ENCODE data around the gene FAM163B.

The FAM163B gene

DNA sequence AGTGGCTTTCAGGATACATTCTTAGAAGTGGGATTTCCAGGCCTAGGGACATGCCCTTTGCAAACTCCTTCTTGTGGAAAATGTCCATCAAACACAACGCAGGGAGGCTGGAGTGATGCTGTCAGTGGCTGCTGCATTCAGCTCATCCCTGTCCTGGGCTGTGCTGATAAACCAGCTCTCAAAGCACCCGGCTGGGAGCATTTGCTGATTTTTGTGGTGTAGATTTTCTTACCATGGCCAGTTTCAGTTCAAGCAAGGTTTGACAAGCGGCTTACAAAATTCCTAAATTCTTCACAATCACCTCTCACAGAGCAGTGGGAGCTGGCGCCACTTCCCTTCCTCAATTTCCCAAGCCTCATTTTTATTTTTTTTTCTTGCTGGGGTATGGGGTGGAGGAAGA lies 28.2 kb downstream of the FAM163B start:
- DNase-seq (ENCODE audit: low read depth) = no peak

DNA sequence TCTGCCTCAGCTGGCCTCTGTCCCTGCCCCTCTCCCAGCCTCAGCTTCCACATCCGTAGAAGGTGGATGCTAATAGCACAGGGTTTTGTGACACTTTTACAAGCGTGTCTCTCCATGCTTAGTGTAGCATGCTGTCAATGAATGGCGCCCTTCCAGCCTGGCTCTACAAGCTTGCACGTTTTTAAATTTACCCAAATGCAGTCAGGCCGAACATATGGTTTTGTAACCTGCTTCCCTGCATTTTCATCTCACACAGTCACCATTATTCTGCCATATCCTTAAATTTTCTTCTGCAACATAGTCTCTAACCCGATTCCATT lies 28.8 kb downstream of the FAM163B start:
- no peak for DNase-seq (ENCODE audit: low read depth)

DNA sequence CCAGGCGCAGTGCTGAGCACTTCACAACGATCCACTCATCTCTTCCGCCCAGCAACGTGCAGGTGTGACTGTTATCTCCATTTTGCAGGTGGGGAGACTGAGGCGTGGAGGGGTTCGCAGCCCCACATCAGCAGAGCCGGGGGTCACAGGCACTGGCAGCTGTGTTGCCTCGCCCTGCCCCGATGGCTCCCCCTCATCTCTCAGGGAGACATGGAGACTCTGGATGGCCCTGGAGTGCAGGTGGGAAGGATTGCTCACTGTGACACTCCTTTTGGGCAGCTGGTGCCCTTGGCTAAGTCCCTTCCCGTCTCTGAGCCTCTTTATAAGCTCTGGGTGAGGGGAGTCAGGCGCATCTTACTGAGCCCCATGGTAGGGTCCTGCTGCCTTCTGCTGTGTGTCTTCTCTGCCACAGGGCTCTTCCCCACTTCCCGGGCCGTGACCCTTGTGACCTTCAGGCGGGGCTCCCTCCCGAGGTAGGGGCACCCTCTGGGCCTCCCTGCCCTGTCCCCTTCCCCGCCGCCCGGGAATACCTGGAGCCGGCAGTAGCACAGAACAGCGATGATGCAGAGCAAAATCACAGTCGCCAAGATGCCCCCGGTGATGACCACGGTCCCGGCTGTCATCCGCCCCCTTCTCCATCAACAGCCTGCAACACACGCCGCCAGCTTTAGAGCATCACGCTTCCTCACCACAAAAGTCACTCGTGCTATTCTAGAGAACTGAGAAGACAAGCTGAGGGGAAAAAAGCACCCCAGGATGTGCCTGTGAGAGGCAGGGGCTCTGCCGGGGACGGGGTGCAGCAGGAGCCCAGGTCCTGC lies 29.4 kb downstream of the FAM163B start:
- DNase-seq (ENCODE audit: low read depth) = no peak

DNA sequence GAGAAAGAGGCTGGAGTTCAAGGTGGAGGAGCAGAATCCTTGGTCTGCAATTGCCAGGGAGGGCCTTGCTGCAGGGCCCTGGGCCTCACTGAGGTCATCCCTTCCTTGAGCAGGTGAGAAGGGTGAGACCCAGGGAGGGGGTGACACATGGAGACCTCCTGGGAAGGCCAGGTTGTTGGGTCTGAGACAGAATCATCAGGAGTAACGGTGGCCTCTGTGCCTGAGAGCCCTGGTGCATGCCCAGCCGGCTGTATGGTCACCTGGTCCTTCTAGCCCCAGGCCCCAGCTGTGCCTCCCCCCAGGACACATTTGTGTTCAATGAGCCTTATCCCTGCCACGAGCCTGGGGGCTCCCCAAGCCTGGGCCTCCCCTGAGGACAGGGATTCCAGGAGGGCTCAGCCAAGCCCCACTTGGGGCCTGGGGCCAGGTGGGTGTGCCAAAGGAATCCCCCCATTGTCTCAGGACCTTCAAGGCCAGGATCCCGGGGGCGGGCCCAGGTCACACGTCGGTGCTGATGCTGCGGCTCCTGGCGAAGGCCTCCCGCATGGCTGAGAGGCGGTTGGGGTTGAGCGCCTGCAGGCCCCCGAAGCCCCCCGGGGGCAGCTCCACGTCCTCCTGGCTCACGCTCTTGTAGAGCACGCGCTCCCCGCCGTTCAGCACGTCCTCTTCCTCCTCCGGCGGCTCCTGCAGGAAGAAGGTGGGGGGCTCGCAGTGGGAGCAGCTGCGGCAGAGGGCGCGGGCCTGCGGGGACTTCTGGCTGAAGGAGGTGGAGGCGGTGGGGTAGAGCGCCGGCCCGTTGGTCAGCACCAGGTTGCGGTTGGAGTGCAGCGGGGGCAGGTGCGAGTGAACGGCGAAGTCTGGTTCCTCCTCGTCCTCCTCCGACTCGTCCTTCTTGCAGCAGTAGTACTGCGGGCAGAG lies 30.4 kb downstream of the FAM163B start:
- DNase-seq (ENCODE audit: low read depth) = no peak

DNA sequence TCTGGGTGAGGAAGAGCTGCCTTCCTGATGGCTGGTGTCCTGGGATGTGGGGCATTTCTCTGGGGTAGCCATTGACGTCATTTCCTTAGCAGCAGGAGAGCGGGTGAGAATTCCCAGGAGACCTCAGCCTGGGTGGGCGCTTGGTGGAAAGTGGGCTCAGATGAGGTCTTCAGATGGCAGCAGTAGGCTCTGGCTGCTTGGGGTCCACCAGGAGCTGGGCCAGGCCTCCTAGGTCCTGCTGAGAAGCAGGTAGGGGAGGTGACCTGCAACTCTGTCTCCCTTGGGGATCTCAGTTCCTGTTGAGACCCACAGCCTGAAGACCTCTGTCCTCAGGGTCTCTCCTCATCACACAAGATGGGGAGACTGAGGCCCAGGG lies 31.5 kb downstream of the FAM163B start:
- no peak for DNase-seq (ENCODE audit: low read depth)

DNA sequence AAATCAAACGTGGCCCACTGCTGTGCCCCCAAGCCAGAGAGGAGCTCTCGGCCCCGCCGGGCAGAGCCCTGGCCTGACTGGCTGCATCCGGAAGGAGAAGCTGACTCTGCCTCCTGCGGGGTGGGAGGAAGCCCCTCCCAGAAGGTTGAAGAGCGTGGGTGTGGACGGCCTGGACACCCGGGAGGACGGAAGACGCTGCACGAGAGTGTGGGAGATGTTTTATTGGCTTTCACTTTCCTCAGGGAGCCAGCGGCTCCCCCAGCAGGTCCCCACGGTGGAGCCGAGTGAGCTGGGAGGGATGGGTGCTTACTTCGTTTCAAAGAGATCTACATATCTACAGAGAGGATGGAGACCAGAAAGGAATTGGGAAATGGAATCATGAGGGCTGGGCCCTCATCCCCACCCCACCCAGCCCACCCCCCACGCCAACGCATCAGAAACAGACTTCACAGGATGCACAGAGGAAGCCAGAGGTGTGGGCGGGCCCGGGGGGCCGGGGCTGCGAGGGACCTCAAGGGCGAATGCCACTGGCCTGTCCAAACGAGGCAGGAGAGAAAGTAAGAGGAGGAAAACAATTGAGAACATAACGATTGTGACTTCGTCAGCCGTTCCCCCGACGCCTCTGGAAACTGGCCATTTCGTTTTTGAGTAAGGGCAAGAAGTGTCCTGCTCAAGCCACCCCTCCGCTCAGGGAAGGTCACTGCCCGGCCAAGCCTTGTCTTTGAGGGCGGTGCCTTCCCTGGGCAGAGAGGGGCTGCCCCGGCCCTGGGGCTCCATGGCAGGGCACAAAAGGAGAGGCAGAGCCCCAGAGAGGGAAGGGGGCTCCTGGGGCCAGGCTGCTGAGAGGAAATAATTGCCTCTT lies 32.1 kb downstream of the FAM163B start:
- DNase-seq (ENCODE audit: low read depth) = no peak

DNA sequence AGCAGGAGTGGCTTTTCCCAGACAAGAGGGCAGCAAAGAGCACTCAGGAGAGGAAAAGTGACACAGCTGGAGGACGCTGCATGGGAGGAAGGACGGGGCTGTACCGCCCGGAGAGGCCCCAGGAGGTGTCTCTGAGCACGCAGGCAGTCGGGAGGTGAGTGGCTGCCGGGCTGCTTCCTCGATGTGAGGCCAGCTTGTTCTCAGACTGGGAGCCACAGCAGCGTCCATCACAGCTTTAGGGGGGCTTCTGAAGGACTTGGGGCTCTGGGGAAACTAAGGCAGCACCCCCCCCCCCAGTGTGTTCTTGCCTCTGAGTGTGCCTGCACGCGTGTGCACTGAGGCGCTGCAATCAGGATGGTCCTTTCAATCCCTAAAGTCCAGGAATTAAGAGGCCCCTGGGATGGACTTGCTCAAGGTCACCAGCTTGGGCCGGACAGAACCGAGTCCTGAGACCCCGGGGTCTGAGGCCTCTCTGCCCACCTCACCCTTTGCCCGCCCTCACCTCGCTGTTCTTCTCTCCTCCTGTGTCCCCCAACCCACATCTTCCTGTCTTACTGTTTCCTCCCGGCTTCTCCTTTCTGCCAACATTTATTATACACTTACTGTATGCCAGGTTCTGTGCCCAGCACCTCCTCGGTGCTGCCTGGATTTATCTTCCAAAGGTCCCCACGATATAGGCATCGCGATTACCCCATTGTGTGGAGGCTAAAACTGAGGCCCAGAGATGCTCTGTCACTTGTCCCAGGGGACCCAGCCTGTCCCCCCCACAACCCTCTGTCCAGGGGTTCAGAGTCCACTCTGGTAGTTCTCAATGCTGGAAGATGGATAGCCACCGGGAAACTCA lies 32.9 kb downstream of the FAM163B start:
- DNase-seq (ENCODE audit: low read depth) = no peak

DNA sequence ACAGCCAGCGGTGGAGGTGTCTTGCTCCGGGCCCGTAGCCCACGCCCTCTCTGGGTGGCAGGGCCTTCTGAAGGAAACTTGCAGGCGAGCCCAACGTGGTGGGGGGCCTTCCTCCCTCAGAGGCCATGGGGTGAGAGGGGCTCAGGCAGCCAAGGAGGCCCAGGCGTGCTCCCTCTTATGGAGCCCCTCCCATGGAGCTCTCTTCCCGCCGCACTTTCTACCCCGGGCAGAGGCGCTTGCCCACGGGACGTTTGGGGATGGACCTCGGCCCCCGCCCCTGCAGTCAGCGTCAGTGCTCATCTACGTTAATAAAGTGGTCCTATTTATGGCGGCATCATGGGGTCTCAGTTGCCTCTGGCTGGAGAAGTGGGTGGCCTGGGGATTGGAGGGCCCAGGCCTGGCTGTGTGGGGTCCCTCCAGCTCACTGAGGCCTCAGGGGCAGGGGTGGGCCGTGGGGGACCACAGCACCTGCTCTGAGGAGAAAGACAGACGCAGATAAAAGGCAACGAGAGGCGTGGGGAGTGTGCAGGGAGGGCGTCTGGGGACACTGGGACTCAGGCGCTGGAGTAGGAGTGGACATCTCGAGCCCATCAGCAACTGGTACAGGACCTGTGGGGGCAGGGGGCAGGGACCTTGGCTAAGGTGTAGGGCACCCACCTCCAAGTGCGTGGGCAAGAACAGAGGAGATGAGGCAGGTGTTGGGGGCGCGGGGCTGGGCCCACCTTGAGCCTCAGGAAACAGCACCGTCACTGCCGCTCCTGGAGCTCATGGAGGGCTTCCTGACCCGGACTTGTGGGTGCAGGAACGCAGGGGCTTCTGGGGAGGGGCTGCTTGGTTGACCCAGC lies 33.8 kb downstream of the FAM163B start:
- no peak for DNase-seq (ENCODE audit: low read depth)

DNA sequence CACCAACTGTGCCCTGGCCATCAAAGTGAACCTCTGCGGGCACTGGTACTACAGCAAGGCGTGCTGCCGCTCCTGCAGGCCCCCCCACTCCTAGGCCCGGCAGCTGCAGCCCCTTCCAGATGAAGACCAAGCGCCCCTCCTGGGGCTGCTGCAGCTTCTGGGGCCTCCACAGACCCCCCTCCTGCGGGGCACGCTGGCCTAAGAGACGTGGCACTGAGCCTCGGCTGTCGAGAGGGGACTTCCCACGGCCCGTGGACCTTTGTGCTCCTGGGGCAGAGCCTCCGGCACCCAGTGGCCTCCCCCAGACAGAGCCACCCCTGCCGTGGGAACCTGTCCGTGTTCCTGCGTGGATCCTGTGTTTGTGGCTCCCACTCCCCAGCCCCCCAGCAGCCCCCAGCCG lies 34.4 kb downstream of the FAM163B start:
- no peak for DNase-seq (ENCODE audit: low read depth)

DNA sequence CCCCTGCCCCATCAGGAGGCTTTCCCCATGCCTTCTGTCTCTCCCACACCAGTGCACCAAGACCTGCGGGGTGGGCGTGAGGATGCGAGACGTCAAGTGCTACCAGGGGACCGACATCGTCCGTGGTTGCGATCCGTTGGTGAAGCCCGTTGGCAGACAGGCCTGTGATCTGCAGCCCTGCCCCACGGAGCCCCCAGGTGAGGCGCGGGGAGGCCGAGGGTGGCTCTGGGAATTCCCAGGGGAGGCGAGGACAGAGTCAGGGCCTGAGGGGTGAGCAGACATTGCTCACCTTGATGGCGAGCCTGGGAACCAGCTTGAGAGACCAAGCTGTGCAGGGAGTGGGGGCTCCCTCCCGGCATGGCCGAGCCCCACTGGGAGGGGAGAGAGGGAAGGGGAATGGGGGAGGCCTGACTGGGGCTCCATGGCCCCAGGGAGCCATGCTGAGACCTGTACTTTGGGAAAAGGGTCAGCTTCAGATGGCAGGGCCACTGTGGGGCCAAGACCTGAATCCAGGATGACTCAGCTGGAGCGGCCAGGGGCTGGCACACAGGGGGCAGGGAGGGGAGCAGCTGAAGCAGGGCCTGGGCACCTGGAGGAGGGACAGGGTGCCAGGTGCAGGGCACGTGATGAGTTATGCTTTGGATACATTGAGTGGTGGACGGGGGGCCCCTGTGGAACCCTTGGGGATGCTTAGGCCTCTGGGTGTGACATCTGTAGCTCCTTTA lies 35.2 kb downstream of the FAM163B start:
- no peak for DNase-seq (ENCODE audit: low read depth)

DNA sequence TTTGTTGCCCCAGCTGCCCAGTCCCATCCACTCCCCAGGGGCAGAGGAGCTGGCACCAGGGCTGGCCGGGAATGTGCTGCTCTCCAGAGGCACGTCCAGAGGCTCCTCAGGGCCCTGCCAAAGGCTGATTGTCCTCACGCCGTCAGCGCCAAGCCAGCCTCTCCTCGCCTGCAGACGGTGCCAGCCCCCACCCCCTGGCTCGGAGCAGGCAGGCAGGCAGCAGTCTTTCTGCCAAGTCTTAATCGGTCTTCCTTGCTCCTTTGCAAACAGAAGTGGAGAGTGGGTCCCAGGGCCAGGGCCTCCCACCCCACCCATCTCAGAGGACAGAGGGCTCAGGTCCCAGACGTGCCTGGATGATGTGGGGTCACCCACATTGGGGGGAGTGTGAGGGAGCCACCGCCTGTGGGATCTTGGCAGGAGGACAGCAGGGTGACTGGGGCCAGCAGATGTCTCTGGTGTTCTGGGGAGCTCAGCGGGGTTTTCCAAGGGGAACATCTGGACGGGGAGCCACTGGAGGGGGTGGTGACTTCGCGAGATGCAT lies 36.3 kb downstream of the FAM163B start:
- no peak for DNase-seq (ENCODE audit: low read depth)

DNA sequence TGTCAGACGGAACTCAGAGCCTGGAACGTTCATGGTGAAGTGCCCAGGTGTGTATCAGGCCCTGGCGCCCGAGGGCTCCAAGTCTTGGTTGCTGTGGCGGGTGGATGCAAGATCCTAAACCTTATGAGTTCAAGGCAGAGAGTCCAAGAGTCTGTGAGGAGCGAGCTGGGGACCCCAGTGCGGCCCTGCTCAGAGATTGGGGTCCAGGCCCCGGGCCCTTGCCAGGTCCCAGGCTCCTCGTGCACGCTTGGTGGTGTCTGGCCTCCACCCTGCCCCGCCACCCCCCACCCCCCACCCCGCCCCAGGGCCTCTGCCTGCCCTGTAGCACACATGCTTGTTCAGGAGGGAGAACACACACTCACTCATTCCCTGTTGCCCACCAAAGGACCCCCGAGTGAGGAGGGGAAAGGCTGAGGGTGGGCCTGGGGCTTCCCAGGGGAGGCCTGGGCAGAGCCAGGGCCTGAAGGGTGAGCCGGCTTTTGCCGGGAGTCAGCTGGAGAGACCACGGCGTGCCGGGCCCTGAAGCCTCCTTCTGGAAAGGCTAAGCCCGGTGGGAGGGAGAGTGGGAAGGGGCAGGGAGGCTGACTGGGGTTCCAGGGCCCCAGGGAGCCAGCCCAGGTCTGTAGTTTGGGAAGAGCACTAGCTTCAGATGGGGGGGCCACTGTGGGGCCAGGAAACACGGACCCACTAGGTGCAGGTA lies 37.1 kb downstream of the FAM163B start:
- no peak for DNase-seq (ENCODE audit: low read depth)

DNA sequence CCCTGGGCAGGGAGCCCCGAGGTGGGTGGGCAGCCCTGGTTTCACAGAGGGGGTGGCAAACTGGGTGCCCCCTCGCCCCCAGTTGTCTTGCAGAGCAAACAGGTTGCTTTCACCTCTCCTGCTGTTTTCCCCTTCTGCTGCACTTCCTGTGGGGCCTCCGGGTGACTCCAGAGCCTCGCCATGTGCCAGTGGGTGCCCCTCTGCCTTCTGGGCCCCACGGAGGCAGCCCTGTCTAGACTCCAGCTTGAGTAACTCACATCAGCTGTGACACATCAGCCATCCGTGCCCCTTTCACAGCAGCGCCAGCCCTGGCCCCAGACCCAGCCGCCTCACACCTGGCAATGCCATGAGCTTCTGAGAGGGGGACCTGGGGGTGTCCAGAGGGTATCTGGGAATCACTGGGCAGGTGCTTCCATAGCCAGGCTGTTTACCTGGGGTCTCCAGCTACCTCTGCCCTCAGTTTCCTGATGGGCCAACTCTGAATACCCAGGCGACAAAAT lies 37.7 kb downstream of the FAM163B start:
- DNase-seq (ENCODE audit: low read depth) = no peak

DNA sequence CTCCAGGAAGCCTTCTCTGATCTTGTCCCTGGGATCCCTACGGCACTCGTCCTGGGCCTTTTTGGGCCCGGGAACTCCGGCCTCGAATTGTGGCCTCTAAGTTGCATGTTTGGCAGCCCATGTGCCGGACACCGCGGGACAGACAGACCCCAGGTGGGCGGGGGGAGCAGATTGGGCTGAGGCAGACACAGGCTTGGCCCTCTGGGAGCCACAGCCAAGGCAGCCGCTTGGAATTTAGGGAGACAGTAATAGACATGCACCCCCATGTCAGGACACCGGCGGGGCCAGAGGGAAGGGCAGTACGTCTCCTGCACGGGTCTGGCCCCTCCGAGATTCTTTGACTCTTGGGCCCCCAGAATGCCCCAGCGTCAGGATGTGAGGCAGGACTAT lies 38.5 kb downstream of the FAM163B start:
- DNase-seq (ENCODE audit: low read depth) = no peak

DNA sequence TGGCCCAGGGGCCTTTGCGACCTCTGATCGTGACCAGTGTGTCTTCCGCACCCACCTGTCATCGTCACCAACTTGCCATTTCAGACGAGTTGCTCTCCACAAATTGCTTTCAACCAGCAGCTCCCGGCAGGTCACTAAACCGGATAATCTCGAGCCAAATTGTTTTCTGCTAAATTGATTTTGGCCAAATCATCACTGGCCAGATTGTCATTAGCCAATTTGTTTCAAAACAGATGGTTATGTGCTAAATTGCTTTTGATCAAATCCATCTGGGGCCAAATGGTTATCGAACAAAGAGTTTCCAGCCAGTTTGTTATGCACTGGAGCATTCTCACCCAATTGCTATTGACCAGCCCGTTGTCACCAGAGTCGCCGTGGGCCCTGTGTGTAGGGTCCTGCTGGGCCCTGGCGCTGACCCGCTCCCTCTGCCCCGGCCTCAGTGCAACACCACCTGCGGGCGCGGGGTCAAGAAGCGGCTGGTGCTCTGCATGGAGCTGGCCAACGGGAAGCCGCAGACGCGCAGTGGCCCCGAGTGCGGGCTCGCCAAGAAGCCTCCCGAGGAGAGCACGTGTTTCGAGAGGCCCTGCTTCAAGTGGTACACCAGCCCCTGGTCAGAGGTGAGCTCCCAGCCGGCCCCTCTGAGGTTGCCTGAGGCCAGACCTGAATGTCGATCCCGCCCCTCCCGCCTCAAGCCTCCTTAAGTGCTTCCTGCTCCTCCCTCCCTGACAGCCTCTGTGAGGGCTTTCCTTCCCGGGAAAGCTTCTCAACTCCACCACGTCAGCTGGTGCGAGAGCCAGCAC lies 39.1 kb downstream of the FAM163B start:
- DNase-seq (ENCODE audit: low read depth) = no peak

DNA sequence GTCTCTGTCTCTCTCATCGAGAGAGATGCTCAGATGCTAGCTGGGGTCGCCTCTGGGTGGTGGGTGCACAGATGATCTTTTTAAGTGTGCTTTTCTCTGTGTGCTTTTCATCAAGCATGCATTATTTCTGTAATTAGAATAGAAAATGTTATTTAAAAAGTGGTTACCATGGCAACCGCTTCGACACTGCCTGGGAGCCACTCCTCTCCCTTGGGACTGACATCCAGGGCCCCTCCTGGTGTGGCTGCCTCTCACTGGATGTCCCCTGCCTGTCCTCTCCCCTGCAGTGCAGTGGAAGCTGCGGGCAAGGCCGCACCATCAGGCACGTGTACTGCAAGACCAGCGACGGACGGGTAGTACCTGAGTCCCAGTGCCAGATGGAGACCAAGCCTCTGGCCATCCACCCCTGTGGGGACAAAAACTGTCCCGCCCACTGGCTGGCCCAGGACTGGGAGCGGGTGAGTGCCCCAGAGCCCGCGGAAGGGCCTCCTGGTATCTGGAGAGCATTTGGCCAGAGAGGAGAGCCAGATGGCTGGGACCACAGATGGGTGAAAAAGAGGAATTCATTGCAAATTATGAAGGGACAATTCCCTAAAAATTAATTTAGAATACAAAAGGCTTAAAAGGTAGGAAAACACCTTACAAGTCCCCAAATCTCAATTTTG lies 39.9 kb downstream of the FAM163B start:
- DNase-seq (ENCODE audit: low read depth) = no peak

DNA sequence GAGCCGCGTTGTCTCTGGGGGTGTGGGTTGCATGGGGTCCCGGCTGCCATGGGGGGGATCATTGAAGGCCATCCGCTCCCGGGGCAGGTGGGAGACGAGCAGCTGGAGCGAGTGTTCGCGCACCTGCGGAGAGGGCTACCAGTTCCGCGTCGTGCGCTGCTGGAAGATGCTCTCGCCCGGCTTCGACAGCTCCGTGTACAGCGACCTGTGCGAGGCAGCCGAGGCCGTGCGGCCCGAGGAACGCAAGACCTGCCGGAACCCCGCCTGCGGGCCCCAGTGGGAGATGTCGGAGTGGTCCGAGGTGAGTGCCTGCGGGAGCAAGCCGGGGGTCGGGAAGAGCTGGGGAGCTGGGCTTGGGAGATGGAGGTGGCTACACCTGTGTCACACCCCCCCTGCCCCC lies 41.0 kb downstream of the FAM163B start:
- DNase-seq (ENCODE audit: low read depth) = no peak

All from stimulated activated CD8-positive, alpha-beta memory T cell treated with anti-CD3 and anti-CD28 coated beads, Interleukin-7, amount 100 ng/mL, for 24 hours (primary cell).